ENCODE data around the gene SLC6A1. TPM values are rescaled to one million over a fixed set of nuclear protein-coding genes. Genes with fewer than 3 reads are reported as not detected.

SLC6A1 gene
- total RNA-seq, 2 experiments from 2014 or later, result not detected

Other genes starting within 250 kb of the SLC6A1 start
- gene SLC6A11, start 176.5 kb upstream of the SLC6A1 start, total RNA-seq, result not detected
- under 1 TPM; 0.06 to 0.12 TPM for gene HRH1, start 161.7 kb downstream of the SLC6A1 start, total RNA-seq

Measured in activated naive CD8-positive, alpha-beta T cell treated with anti-CD3 and anti-CD28 coated beads for 36 hours (primary cell).